ENCODE results near the gene RRP1. TPM values are rescaled to one million over a fixed set of nuclear protein-coding genes. Genes with fewer than 3 reads are reported as not detected.
A peak's percentile ranks its signal among the peaks of the same experiment; 100 is the strongest.

Gene RRP1
- total and polyA plus RNA-seq, 9 of the 15 experiments (the other 6 are each of a cell fraction or from before 2014, with no cell fraction given): 0.89 to 105 (median 51.6) TPM

- TF ChIP-seq MGA (IDR thresholded peaks at IDR 0.05) (no peak), SIN3B (IDR thresholded peaks at IDR 0.05; ENCODE audit: low read depth) (no peak), ZNF146 (CRISPR knock-in tag; IDR thresholded peaks at IDR 0.05; ENCODE audit: unreplicated experiment) (no peak), NFRKB (IDR thresholded peaks at IDR 0.05; ENCODE audit: low read depth) (no peak), POLR2A (conservative IDR thresholded peaks at IDR 0.05) (0 out of 2 replicates have a peak, but pooled peaks have one; percentile 42), EP300 (IDR thresholded peaks at IDR 0.05; ENCODE audit: low read length) (no peak), ZNF134 (CRISPR knock-in tag; conservative IDR thresholded peaks at IDR 0.05) (no peak), ESRRB (CRISPR knock-in tag; IDR thresholded peaks at IDR 0.05; ENCODE audit: borderline replicate concordance) (no peak), ZNF77 (CRISPR knock-in tag; IDR thresholded peaks at IDR 0.05) (no peak), IRF9 (tag; IDR thresholded peaks at IDR 0.05) (no peak), POLR2G (IDR thresholded peaks at IDR 0.05; ENCODE audit: low read depth, low read length) (peak; percentile 67), CHD1 (IDR thresholded peaks at IDR 0.05; ENCODE audit: low read length) (no peak), ZNF436 (CRISPR knock-in tag; IDR thresholded peaks at IDR 0.05) (no peak), ZNF280A (IDR thresholded peaks at IDR 0.05; ENCODE audit: low read depth, partially characterized antibody) (no peak)
Measured at GRCh38 chr21:43799301-43799840, 10.0 kb downstream of the RRP1 start (continued).

Data from K562 (cell line).